Hepatocyte (in vitro differentiated cells): Measurements from ENCODE around the gene OR9Q1. TPM values are rescaled to one million over a fixed set of nuclear protein-coding genes. Genes with fewer than 3 reads are reported as not detected.

Experiments
- DNase-seq: peaks from one replicate; pipeline ENCODE4 v3.0.0-alpha.2; 2016; ENCODE audit warnings: low spot score
- H2AFZ ChIP-seq: fragments of 200-600 bp; sonication (generic); 2 replicates; pipeline ENCODE4 v1.6.0; 2016; ENCODE audit warnings: antibody characterized with exemption, mild to moderate bottlenecking
- H3K27ac ChIP-seq: fragments of 200-600 bp; sonication (generic); 2 replicates; pipeline ENCODE4 v1.5.1; 2016; ENCODE audit warnings: mild to moderate bottlenecking
- H3K27me3 ChIP-seq: fragments of 200-600 bp; sonication (generic); 2 replicates; pipeline ENCODE4 v1.6.1; 2016
- H3K36me3 ChIP-seq: fragments of 200-600 bp; sonication (generic); replicated peaks from 2 replicates; pipeline ENCODE4 v1.5.1; 2016; ENCODE audit warnings: low read depth; ENCODE audit not compliant: insufficient read depth
- H3K4me1 ChIP-seq: fragments of 200-600 bp; sonication (generic); 2 replicates; pipeline ENCODE4 v1.5.1; 2016; ENCODE audit warnings: mild to moderate bottlenecking, moderate library complexity; ENCODE audit not compliant: insufficient read depth
- H3K4me2 ChIP-seq: fragments of 200-600 bp; sonication (generic); 2 replicates; pipeline ENCODE4 v1.6.0; 2016
- H3K4me3 ChIP-seq: fragments of 200-600 bp; sonication (generic); 2 replicates; pipeline ENCODE4 v1.5.1; 2016; ENCODE audit warnings: mild to moderate bottlenecking
- H3K79me2 ChIP-seq: fragments of 200-600 bp; sonication (generic); 2 replicates; pipeline ENCODE4 v1.6.0; 2017; ENCODE audit warnings: mild to moderate bottlenecking
- H3K9me2 ChIP-seq: fragments of 200-600 bp; sonication (generic); replicated peaks from 2 replicates; pipeline ENCODE4 v1.6.0; 2017; ENCODE audit warnings: mild to moderate bottlenecking; ENCODE audit not compliant: insufficient read depth
- H3K9me3 ChIP-seq: fragments of 200-600 bp; sonication (generic); 2 replicates; pipeline ENCODE4 v1.5.1; 2016; ENCODE audit warnings: low read depth, mild to moderate bottlenecking
- H4K20me1 ChIP-seq: fragments of 200-600 bp; sonication (generic); 2 replicates; pipeline ENCODE4 v1.6.0; 2016; ENCODE audit warnings: mild to moderate bottlenecking; ENCODE audit not compliant: insufficient read depth, poor library complexity, severe bottlenecking
- CTCF ChIP-seq: fragments of 200-600 bp; sonication (generic); IDR thresholded peaks from 2 replicates; pipeline ENCODE4 v1.5.1; 2016; ENCODE audit warnings: antibody characterized with exemption, mild to moderate bottlenecking; ENCODE audit not compliant: poor library complexity
- EZH2 ChIP-seq: fragments of 200-600 bp; sonication (generic); IDR thresholded peaks from 2 replicates; pipeline ENCODE4 v1.6.1; 2016; ENCODE audit warnings: antibody characterized with exemption, mild to moderate bottlenecking, borderline replicate concordance
- EZH2phosphoT487 ChIP-seq: fragments of 200-600 bp; sonication (generic); IDR thresholded peaks from one replicate; pipeline ENCODE4 v1.6.1; 2018; ENCODE audit warnings: antibody characterized with exemption, mild to moderate bottlenecking, low read depth, moderate library complexity; ENCODE audit not compliant: unreplicated experiment, severe bottlenecking
- WGBS: methylation state at CpG from one replicate; pipeline ENCODE4 v1.1.6; 2016; ENCODE audit warnings: low lambda C conversion rate; ENCODE audit errors: missing lambda C conversion rate; 5-methylcytosine and 5-hydroxymethylcytosine counted together
- polyA plus RNA-seq: library from polyadenylated mRNA; unstranded; fragments of >200 nt; fragmentation: Nextera tagmentation; extraction: Ambion mirVana; gene quantifications from 2 replicates; pipeline ENCODE4 v1.2.1, GENCODE V29; 2016
- total RNA-seq: library from RNA; depleted of rRNA; stranded (reverse); fragments of >200 nt; gene quantifications from 2 replicates; pipeline ENCODE4 v1.2.3, GENCODE V29; 2014

Gene OR9Q1
- total and polyA plus RNA-seq, 2 experiments from 2014 or later: not detected

GRCh38 chr11:58125469-58125868 lies 101.8 kb downstream of the OR9Q1 start, which contains the start of gene OR9I1:
Gene OR9I1 (minus strand): TSS chr11:58125530. CDS start chr11:58119444, 6,086 bp downstream.
- WGBS: 38% methylated on average over 4 of the region's 4 CpGs
- TF ChIP-seq EZH2phosphoT487 (no peak), CTCF (no peak), EZH2 (no peak)
- no peak within 1 kb of the TSS for H3K4me2 ChIP-seq
- no peaks in the 10 kb centered on the region for H3K4me1 ChIP-seq
- H3K4me3 ChIP-seq: no peak within 1 kb of the TSS
- no peaks in the 10 kb centered on the region for H3K27me3 ChIP-seq
- peak; percentile 10 for DNase-seq
- no peaks in the 10 kb centered on the region for H3K36me3 ChIP-seq
- no peaks in the 10 kb centered on the region for H4K20me1 ChIP-seq
- H2AFZ ChIP-seq: no peak within 1 kb of the TSS
- H3K9me3 ChIP-seq: no peaks in the 10 kb centered on the region
- no peaks in the 10 kb centered on the region for H3K9me2 ChIP-seq
- no peak within 1 kb of the TSS for H3K27ac ChIP-seq
- no peaks in the 10 kb centered on the region for H3K79me2 ChIP-seq

DNA sequence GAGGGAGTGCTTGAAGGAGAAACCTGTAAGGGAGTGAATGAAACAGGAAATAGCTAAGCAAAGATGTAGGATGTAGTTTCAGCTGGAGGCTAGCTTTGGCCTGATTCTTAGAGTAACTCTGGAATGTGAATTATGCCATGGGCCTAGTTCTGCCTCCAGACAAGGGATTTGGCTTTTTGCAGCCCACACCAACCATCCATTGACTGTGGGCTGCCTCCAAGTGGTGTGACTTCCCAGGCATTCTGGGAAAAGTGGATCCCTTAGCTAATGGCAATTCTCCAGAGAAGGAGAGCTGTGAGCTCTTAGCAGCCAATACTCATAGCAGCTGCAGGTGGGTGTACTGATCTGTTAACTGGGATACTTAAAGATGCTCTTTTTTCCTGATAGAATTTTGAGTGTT lies 103.7 kb downstream of the OR9Q1 start:
- Histone ChIP-seq H2AFZ (no peak overlapping the region), H3K79me2 (no peaks in the 10 kb centered on the region), H3K27me3 (no peaks in the 10 kb centered on the region), H4K20me1 (no peaks in the 10 kb centered on the region), H3K36me3 (no peaks in the 10 kb centered on the region), H3K4me1 (no peaks in the 10 kb centered on the region), H3K4me3 (no peak overlapping the region), H3K27ac (no peak overlapping the region), H3K9me3 (no peaks in the 10 kb centered on the region), H3K4me2 (no peak overlapping the region), H3K9me2 (no peaks in the 10 kb centered on the region)
- no peak for DNase-seq
- TF ChIP-seq CTCF (no peak), EZH2 (no peak), EZH2phosphoT487 (no peak)

DNA sequence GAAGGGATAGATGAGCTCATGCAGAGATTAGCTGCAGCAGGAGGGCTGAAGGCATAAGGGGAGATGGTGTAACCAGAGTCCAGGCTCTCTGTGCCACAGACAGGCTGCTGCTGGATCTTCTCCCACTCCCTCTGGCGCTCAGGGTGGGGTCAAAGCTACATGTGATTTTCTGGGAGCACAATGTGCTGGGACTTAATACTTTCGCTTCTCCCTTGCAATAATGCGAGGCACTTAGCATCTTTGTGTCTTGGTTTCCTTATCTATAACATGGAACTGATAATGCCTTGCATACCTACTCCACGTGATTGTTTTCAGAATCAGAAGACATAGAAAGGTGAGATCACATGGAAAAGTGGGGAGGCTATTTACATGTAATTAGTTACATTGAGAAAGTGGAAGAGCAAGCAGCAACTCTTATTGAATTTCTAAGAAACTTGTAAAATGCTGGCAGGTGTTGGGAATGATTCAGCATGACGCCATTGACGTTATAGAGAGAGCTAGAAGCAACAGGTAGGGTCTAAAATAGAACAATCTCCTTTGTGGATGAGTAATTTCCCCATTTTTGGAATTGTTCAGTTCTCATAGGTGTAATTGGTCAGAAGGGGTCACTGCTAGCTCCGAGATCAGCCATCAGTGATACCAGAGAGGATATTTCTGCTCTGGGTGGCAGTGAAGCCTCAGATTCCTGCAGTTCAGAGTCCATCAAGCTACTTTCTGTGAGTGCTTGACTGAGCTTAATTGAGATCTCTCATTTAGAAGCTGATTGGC lies 109.8 kb downstream of the OR9Q1 start:
- WGBS: 65% methylated on average over 7 of the region's 7 CpGs
- H3K4me1 ChIP-seq: no peaks in the 10 kb centered on the region
- H3K4me3 ChIP-seq: no peak overlapping the region
- no peak overlapping the region for H2AFZ ChIP-seq
- H3K27ac ChIP-seq: no peak overlapping the region
- no peak for TF ChIP-seq EZH2phosphoT487
- peak; percentile 10 for TF ChIP-seq CTCF
- TF ChIP-seq EZH2: no peak
- H4K20me1 ChIP-seq: no peaks in the 10 kb centered on the region
- H3K9me3 ChIP-seq: no peaks in the 10 kb centered on the region
- H3K9me2 ChIP-seq: no peaks in the 10 kb centered on the region
- no peaks in the 10 kb centered on the region for H3K36me3 ChIP-seq
- no peaks in the 10 kb centered on the region for H3K79me2 ChIP-seq
- H3K4me2 ChIP-seq: no peak overlapping the region
- peak; percentile 8 for DNase-seq
- H3K27me3 ChIP-seq: no peaks in the 10 kb centered on the region
